Upper lobe of right lung (tissue), 1 donor: Measurements from ENCODE around the gene CPLANE1. TPM values are rescaled to one million over a fixed set of nuclear protein-coding genes. Genes with fewer than 3 reads are reported as not detected.
"Not testable (repeated sequence)": the region's sequence is repeated elsewhere in the genome, so short reads cannot be mapped to it uniquely, and the experiment has no call there.

Experiments
- ATAC-seq: fragments of 200-7000 bp; cut with Tn5 transposase; one replicate; pipeline ENCODE4 v1.9.1; 2020; ENCODE audit warnings: mild to moderate bottlenecking, moderate library complexity
- DNase-seq: peaks from one replicate; pipeline ENCODE4 v3.0.0-alpha.2; 2020
- H3K27ac ChIP-seq: fragments of 200-600 bp; one replicate; pipeline ENCODE4 v1.8.0; 2022
- H3K27me3 ChIP-seq: fragments of 200-600 bp; one replicate; pipeline ENCODE4 v1.8.0; 2022; ENCODE audit warnings: mild to moderate bottlenecking
- H3K36me3 ChIP-seq: fragments of 200-600 bp; one replicate; pipeline ENCODE4 v1.8.0; 2022
- H3K4me1 ChIP-seq: fragments of 200-600 bp; one replicate; pipeline ENCODE4 v1.8.0; 2022
- H3K4me3 ChIP-seq: fragments of 200-600 bp; one replicate; pipeline ENCODE4 v1.8.0; 2022; ENCODE audit warnings: mild to moderate bottlenecking
- H3K9me3 ChIP-seq: fragments of 200-600 bp; one replicate; pipeline ENCODE4 v1.8.0; 2022
- intact Hi-C: fragments of 100-400 bp; cut with DNase I; formaldehyde crosslinking; loops from one replicate; pipeline ENCODE4 v1.11.0; 2022
- total RNA-seq: library from RNA; stranded (reverse); fragmentation: NEBNext Ultra II Directional; extraction: Animal tissue kit (Norgen Biotek cat#: 25700); gene quantifications from one replicate; pipeline ENCODE4 v1.2.1, GENCODE V29; 2021
- TF ChIP-seq, protein P1 (sequence below): fragments of 200-600 bp; IDR thresholded peaks from one replicate; pipeline ENCODE4 v1.8.0; 2022; ENCODE audit warnings: antibody characterized with exemption
- donor health status: DM: no; HTN: yes; CAD: no; lungs with severe emphysema.

The CPLANE1 gene
- total RNA-seq, 1 donor from 2014 or later: 18.7 TPM

DNA sequence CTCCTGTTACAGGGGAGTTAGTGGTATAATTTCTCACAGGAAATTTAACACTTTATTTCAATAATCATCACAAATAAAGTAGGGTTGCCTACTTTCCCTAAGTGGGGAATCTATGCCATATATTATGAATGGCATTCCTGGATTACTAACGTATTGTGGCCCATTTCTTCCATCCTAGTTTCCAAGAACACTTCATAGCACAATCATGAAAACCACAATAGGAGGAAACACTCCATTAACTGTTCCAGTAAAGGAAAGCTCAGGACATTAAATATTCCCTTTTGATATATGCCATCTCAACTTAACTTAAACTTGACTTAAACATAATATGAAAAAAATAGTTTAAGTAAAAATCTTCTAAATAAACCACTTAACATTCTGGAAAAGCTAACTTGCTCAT is 2.1 kb downstream of the CPLANE1 start:
- no peak for DNase-seq
- H3K27ac ChIP-seq: no peak overlapping the region
- H3K4me3 ChIP-seq: no peak overlapping the region

DNA sequence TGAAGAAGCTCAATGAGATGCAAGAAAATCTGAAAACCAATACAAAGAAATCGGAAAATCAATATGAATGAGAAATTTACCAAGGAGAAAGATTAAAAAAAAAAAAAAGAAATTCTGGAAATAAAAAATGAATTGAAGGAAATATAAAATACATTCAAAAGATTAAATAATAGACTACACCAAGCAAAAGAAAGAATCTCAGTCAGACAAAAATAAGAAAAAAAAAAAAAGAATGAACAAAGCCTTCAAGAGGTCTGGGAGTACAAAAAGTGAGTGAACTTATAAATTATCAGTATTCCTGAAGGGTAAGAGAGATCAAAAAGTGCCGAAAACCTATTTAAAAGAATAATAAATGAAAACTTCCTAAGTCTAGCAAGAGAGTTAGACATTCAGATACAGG is 14.9 kb downstream of the CPLANE1 start:
- TF ChIP-seq, protein P1, sequence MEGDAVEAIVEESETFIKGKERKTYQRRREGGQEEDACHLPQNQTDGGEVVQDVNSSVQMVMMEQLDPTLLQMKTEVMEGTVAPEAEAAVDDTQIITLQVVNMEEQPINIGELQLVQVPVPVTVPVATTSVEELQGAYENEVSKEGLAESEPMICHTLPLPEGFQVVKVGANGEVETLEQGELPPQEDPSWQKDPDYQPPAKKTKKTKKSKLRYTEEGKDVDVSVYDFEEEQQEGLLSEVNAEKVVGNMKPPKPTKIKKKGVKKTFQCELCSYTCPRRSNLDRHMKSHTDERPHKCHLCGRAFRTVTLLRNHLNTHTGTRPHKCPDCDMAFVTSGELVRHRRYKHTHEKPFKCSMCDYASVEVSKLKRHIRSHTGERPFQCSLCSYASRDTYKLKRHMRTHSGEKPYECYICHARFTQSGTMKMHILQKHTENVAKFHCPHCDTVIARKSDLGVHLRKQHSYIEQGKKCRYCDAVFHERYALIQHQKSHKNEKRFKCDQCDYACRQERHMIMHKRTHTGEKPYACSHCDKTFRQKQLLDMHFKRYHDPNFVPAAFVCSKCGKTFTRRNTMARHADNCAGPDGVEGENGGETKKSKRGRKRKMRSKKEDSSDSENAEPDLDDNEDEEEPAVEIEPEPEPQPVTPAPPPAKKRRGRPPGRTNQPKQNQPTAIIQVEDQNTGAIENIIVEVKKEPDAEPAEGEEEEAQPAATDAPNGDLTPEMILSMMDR: no peak
- H3K9me3 ChIP-seq: no peaks in the 10 kb centered on the region
- no peak overlapping the region for H3K27ac ChIP-seq
- ATAC-seq (no peak), DNase-seq (no peak)
- intact Hi-C loops: no loop called here
- no peak overlapping the region for H3K4me3 ChIP-seq
- H3K36me3 ChIP-seq: peaks cover 49% of the 10 kb centered on the region
- no peaks in the 10 kb centered on the region for H3K4me1 ChIP-seq
- no peaks in the 10 kb centered on the region for H3K27me3 ChIP-seq

More for the DNA sequence above, 2.1 kb downstream of the CPLANE1 start:
- Histone ChIP-seq H3K4me1 (peaks cover 19% of the 10 kb centered on the region), H3K9me3 (no peaks in the 10 kb centered on the region), H3K36me3 (peaks cover 12% of the 10 kb centered on the region), H3K27me3 (no peaks in the 10 kb centered on the region)
- TF ChIP-seq, protein P1: no peak
- ATAC-seq: no peak
- intact Hi-C loops: no loop called here

DNA sequence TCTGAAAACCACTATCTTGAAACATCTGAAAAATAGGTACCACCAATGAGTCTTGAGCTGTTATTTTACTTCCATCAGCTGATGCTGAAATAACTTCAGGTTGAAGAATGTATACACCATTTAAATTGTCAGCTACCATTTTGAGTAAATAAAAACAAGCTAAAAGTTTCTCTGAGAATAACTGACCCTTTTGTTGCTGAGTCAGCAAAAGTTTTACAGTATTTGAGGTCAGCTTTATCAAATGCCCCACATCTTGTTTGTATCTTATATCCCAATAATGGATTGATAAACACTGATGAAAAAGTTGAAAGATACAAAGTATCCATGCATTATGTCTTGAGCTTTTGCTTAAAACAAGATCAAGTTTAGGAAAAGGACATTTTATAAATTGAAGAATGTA is 22.8 kb downstream of the CPLANE1 start:
- no peak for ATAC-seq
- H3K4me1 ChIP-seq: no peaks in the 10 kb centered on the region
- no peak overlapping the region for H3K4me3 ChIP-seq
- no peak overlapping the region for H3K27ac ChIP-seq
- H3K36me3 ChIP-seq: peaks cover 78% of the 10 kb centered on the region
- TF ChIP-seq, protein P1: no peak
- H3K9me3 ChIP-seq: no peaks in the 10 kb centered on the region
- DNase-seq: no peak
- H3K27me3 ChIP-seq: no peaks in the 10 kb centered on the region
- intact Hi-C loops: loop anchor here (10.0 kb wide), 1 partner anchor 88 kb away; no protein-coding TSS in a partner anchor

DNA sequence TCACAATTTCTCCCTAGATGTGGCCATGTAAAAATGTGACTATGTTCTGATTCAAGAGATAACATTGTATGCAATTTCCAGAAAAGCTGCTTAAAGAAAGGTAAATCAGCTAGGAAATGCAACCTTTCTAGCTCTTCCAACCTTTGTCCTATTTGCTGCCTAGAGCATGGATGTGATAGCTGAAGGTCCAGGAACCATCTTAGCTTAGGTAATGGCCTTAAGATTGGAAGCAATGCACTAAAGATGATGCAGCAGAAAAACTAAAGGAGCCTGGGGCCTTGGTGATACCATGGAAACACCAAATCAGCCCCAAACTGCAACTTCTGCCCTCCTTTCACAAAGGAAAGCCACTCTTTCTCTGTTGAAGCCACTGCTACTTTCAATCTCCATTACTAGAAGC is 27.0 kb downstream of the CPLANE1 start:
- no peaks in the 10 kb centered on the region for H3K9me3 ChIP-seq
- H3K4me1 ChIP-seq: no peaks in the 10 kb centered on the region
- peaks cover 86% of the 10 kb centered on the region for H3K36me3 ChIP-seq
- DNase-seq (no peak), ATAC-seq (no peak)
- no peak overlapping the region for H3K27ac ChIP-seq
- TF ChIP-seq, protein P1: no peak
- H3K27me3 ChIP-seq: no peaks in the 10 kb centered on the region
- H3K4me3 ChIP-seq: no peak overlapping the region
- intact Hi-C loops: loop anchor here (10.0 kb wide), 1 partner anchor 93 kb away; no protein-coding TSS in a partner anchor

DNA sequence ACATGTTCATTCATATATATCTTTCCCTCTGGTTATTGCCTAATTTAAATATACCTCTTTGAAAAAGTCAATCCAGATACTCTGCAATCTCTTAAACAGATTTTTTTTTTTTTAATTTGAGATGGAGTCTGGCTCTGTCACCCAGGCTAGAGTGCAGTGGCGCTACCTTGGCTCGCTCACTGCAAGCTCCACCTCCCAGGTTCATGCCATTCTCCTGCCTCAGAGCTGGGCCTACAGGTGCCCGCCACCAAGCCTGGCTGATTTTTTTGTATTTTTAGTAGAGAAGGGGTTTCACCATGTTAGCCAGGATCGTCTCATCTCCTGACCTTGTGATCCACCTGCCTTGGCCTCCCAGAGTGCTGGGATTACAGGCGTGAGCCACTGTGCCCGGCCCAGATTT is 28.8 kb downstream of the CPLANE1 start:
- ATAC-seq, H3K4me3 ChIP-seq, H3K4me1 ChIP-seq, H3K27ac ChIP-seq, H3K27me3 ChIP-seq, H3K9me3 ChIP-seq, DNase-seq: not testable (repeated sequence)
- intact Hi-C loops: loop anchor here (10.0 kb wide), 1 partner anchor 94 kb away; no protein-coding TSS in a partner anchor
- H3K36me3 ChIP-seq: peaks cover 81% of the 10 kb centered on the region

DNA sequence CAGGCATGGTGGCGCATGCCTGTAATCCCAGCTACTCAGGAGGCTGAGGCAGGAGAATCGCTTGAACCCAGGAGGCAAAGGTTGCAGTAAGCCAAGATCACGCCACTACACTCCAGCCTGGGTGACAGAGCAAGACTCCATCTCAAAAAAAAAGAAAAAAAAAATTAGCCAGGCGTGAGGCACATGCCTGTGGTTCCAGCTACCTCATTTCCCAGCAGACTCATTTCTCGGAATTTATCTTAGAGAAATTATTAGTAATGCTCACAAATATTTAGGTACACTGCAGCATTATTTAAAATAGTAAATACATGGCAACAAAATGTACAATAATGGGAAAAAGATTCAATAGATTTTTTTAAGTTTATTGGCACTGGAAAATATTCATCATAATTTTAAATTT is 29.8 kb downstream of the CPLANE1 start:
- H3K36me3 ChIP-seq: peaks cover 75% of the 10 kb centered on the region
- H3K27ac ChIP-seq, H3K4me1 ChIP-seq, ATAC-seq, DNase-seq, H3K4me3 ChIP-seq, H3K9me3 ChIP-seq, H3K27me3 ChIP-seq, intact Hi-C loops: not testable (repeated sequence)

DNA sequence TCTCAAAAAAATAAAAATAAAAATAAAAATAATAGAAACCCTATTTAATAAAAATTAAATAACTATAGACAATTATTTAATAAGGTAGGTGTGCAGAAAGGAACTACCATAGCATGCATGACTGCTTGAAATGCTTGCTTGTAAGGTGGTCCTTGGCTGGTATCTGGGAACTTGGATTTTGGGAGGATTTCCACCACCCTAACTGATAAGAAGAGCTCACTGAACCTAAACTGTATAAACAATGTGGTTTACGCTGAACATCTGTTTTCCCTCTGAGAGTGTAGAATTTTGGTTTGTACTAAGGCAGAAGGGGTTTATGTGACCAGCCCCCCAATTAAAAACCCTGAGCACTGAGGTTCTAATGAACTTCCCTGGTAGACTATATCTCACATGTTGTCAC is 31.2 kb downstream of the CPLANE1 start:
- Histone ChIP-seq H3K27ac (no peak overlapping the region), H3K4me3 (no peak overlapping the region), H3K36me3 (peaks cover 78% of the 10 kb centered on the region), H3K9me3 (no peaks in the 10 kb centered on the region), H3K4me1 (no peaks in the 10 kb centered on the region), H3K27me3 (no peaks in the 10 kb centered on the region)
- no peak for ATAC-seq
- intact Hi-C loops: no loop called here
- DNase-seq: no peak
- TF ChIP-seq, protein P1: no peak
